Cerebellar nuclear complex (tissue), 1 donor: ENCODE measurements around the gene MRPS16.
"Not testable (repeated sequence)": the region's sequence is repeated elsewhere in the genome, so short reads cannot be mapped to it uniquely, and the experiment has no call there.

Source experiments
- DNase-seq, 2 experiments: peaks; one replicate each; lab custom pipeline; 2025; lab: John Stamatoyannopoulos, UW

The MRPS16 gene

GRCh38 chr10:73252445-73253224, at the start of gene MRPS16:
MRPS16 (minus strand) TSS chr10:73252644; CDS start chr10:73252482, 162 bp downstream.
- DNase-seq, result peak; percentile 75 to 80

- no peak for DNase-seq
Observed at GRCh38 chr10:73296946-73297345, 44.5 kb upstream of the MRPS16 start.

DNA sequence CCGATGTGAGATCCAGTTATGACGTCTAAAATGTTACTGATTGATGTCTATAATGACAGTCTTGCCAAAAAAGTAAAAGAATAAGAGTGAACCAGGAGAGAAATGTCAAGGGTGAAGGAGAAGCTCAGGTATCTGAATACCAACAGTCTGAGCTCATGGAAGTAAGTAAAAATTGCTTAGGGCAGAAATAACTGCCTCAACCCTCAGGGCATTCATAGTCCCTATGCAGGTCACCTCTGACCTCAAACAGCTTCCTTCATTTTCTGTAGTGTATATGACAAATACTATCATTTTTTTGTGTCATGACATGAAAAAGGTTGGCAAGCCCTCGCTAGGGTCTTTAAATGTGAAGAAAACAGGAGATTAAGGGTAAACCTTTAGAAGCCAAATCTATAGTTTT, 41.0 kb upstream of the MRPS16 start:
- DNase-seq, result no peak

DNA sequence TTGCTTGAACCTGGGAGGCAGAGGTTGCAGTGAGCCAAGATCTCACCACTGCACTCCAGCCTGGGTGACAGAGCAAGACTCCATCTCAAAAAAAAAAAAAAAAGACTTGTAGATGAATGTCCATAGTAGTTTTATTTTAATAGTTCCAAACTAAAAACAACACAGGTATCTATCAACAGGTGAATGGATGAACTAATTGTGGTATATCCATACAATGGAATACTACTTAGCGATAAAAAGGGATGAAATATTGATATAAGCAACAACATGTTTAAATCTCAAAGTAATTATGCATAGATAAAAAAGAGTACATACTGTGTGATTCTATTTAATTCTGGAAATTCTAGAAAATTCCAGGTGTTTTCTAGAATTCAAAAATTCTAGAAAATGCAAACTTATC, 37.5 kb upstream of the MRPS16 start:
- no peak for DNase-seq

GRCh38 chr10:73287441-73287840, 35.0 kb upstream of the MRPS16 start:
- no peak for DNase-seq

- no peak for DNase-seq
Observed at GRCh38 chr10:73281097-73281496, 28.7 kb upstream of the MRPS16 start.

- no peak for DNase-seq
Observed at GRCh38 chr10:73264423-73264822, 12.0 kb upstream of the MRPS16 start.

GRCh38 chr10:73263693-73264347, 11.4 kb upstream of the MRPS16 start:
- no peak for DNase-seq

GRCh38 chr10:73262880-73263555, 10.6 kb upstream of the MRPS16 start:
- DNase-seq, result no peak

GRCh38 chr10:73262105-73262730, 9.8 kb upstream of the MRPS16 start:
- no peak for DNase-seq

GRCh38 chr10:73261362-73261995, 9.0 kb upstream of the MRPS16 start:
- DNase-seq, result no peak

- DNase-seq, result not testable (repeated sequence)
Observed at GRCh38 chr10:73258612-73259011, 6.2 kb upstream of the MRPS16 start.

DNA sequence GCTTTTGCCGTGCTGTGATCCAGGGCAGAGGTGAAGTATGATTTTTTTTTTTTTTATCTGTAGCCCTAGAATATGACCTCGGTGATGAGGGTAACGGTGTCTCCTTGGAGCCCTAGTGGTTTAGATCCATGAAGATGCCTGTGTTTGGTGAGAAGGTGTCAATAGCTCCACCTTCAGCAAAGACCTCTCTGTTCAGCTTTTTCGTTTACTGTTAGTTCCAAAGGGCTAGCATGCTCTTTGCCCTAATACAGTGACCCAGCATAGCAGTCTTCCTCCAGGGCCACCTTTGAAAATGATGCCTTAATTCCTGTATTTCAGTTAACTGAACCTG, 746 bp upstream of the MRPS16 start:
- no peak for DNase-seq

DNA sequence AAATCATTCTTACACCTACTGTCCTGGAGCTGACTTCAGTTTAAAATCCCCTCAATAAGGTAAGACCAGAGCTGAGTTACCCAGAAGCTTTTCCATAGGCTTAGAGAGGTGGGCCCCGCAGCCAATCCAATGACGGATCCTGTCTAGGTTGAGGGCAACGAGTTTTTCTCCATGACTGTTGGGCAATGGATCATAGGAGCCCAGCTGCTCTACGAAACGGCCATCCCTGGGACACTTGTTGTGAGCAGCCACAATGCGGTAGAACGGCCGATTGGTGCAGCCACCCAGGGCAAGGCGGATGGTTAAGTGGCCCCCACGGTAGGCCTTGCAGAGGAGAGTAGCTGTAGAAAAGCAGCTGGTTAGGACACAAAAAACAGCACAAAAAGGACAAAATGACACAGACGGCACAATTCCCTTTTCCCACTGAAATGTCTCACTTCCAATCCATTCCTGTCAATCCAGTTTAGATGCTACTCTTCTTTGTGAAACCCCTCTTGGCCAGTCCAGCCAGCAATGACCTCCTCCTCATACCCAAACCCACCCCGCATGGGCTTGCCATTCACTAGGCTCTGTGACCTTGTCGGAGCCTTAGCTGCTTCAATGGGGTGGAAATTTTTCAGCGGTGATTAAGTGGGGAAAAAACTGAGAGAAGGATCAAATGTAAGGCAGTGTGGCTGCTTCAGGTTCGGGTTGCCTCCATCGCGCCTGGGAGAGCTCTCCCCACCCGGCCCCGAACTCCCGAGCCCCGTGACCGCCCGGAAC, 580 bp downstream of the MRPS16 start:
- DNase-seq, result no peak

DNA sequence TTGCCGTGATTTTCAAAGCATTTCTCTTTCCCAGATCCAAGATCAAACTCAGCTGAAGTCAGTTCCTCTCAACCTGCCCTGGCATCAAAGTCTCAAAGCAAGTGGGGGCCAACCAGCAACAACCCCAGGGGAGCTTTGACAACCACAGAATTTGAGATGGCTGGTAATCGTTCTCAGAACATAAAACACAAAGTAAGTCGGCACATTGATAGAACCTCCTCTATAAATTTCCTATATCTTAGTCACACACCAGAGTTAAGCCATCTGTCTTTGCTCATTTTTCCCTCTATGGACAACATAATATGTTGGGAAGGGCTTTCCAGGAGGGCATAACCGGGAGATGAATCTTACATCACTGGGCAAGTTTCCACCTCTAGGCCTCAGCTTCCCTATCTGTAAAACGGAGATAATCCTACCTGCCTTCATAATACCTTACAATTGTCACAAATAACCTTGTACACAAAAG, 4.2 kb downstream of the MRPS16 start:
- DNase-seq, result no peak

GRCh38 chr10:73247509-73248258, 4.8 kb downstream of the MRPS16 start:
- no peak for DNase-seq

DNA sequence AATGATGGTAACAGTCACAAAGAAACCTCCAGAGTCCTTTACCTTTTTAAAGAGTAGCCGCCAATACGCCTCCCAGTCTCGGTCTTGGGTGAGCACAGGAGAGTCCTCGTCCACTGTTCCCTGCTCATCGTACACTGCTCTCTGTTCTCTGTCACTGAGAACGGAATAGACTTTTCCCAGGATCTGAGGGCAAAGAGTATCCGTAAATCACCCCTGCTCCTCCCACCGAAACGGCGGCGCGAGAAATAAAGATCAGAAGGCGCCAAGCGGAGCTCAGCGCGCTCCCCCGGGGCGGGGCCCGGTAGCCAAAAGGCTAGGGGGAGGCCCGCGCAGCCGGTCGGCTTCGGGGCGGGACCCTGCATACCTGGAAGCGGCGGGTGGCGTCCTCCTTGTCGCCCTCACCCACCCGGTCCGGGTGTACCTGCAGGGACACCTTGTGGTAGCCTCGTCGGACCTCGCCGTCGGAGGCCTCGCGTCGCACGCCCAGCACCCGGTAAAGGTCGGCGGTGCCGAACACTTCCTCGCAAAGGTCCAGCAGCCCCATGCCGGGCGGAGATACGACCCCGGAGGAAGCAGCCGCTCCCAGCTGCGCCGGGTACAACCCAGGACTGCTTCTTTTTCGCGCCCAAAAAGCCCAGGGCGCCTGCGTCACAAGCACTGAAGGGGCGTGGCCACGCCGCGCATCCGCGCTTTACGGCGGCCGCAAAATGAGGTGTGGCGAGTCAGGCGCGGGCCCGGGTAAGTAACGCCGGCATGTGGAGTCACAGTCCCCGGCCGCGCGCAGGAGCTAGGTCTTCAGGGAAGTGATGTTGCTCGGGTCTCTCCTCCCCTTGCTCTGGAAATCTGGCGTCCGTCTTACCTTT, 5.6 kb downstream of the MRPS16 start, which contains the start of gene DNAJC9:
TSS of gene DNAJC9 (minus strand) at position 610 of the 863 bp plus-strand sequence. CDS start at position 544, 66 bp downstream.
- DNase-seq, result peak; percentile 28 to 61

DNA sequence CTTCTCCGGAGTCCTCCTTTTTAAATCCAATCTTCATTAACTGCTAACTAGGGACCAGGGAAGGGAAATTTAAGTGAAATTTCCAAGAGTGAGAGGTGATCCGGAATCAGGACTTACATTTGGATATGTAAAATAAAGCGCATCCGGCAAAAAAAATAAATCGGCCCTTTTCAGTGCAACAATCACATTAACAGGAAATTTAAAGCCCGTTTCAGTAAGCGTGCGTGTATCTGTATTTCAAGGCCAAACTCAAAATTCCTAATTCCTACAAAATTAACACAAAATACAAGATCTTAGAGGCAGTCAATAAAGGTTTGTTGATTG, 6.2 kb downstream of the MRPS16 start:
- no peak for DNase-seq

DNA sequence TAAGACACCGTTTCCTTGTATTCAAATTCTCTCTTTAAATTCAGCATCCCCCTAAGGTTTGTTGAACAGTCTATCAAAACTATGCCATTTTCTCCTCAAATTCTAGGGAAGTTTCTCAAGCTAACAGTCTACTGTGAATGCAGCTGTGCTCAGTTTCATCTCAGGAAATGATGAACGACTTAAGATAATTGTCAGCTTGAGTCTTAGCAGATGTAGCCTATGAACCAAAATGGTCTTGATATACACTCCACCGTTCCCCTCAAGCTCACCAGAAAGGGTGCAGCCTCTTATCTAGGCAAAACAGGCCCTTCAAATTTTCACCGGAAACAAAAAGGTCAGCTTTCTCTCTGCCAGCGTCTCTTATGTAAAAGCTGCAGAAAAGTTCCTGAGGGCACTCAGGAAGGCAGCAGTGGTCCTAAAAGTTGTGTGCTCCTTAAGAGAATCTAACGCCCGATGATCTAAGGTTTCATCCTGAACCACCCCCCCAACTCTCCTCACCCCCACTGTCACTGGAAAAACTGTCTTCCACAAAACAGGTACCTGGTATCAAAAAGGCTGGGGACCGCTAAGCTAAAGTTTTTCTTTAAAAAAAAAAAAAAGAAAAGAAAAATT, 7.5 kb downstream of the MRPS16 start:
- no peak for DNase-seq
